ENCODE results near the gene SPATA46.

GRCh38 chr1:162398999-162399580 is 22.4 kb upstream of the SPATA46 start:
- TF ChIP-seq CTCF (conservative IDR thresholded peaks at IDR 0.05; ENCODE audit: low read length), result no peak
- no peak for TF ChIP-seq EZH2phosphoT487 (IDR thresholded peaks at IDR 0.05; ENCODE audit: borderline replicate concordance, low read depth, low read length)
